ENCODE data around the gene NUP98.

NUP98 gene

GRCh38 chr11:3641191-3641590 lies 156.2 kb downstream of the NUP98 start:
- no peak for DNase-seq (ENCODE audit: low spot score)

GRCh38 chr11:3639841-3640240 lies 157.5 kb downstream of the NUP98 start:
- no peak for DNase-seq (ENCODE audit: low spot score)

DNA sequence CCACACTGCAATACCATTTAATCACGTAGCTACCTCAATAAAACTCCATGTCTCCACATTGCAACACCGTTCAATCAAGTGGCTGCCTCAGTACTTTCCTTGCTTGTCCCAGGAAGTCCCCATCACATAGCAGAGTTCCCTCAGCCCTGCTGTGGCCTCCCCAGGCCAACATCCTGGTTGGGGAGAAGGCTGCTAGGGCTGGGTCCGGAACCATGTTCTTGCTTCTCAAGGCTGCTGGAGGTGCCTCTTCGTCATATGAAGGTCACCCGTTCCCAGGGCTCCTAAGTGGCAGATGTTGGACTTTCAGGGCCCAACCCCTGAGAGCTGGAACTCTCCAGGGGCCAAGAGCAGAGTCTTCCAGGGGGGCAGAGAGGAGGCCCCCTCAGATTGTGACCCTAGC lies 158.8 kb downstream of the NUP98 start:
- DNase-seq (ENCODE audit: low spot score), result no peak

- DNase-seq (ENCODE audit: low spot score), result no peak
Measured at GRCh38 chr11:3637201-3637600, 160.2 kb downstream of the NUP98 start.

DNA sequence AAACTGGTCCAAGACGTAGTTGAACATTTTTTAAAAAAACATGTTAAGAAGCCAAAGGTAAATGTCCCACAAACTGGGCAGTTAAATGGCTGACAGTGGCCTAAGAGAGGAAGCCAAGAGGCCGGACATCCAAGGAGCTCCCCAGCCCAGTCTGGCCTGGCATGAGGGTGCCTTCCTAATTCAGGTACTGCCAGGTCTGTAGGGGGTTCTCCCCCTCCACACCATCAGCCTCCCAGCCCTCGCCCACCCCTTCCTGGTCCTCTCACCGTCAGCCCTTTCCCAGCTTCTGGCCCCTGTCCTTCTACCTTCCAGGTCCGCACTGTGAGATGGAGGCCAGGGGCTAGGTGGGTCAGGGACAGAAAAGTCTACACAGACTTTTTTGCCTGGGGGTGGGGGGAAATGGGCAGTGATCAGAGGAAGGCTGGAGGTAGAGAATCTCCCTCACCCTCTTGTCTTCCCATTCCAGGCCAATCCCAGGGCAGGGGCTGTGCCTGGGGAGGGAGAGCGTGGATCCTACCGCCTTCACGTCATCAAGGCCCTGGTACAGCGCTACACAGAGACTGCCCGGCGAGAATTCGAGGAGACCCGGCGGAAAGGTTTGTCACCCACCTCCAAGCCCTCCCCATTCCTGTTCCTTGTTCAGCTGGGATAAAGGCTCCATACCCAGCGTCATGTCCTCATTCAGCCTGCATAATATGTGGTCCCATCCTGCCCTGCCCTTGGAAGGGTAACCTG lies 161.5 kb downstream of the NUP98 start:
- no peak for DNase-seq (ENCODE audit: low spot score)

- DNase-seq (ENCODE audit: low spot score), result no peak
Measured at GRCh38 chr11:3632070-3632660, 165.2 kb downstream of the NUP98 start.

GRCh38 chr11:3631331-3631730 lies 166.0 kb downstream of the NUP98 start:
- no peak for DNase-seq (ENCODE audit: low spot score)

- DNase-seq (ENCODE audit: low spot score), result no peak
Measured at GRCh38 chr11:3627291-3627690, 170.1 kb downstream of the NUP98 start.

DNA sequence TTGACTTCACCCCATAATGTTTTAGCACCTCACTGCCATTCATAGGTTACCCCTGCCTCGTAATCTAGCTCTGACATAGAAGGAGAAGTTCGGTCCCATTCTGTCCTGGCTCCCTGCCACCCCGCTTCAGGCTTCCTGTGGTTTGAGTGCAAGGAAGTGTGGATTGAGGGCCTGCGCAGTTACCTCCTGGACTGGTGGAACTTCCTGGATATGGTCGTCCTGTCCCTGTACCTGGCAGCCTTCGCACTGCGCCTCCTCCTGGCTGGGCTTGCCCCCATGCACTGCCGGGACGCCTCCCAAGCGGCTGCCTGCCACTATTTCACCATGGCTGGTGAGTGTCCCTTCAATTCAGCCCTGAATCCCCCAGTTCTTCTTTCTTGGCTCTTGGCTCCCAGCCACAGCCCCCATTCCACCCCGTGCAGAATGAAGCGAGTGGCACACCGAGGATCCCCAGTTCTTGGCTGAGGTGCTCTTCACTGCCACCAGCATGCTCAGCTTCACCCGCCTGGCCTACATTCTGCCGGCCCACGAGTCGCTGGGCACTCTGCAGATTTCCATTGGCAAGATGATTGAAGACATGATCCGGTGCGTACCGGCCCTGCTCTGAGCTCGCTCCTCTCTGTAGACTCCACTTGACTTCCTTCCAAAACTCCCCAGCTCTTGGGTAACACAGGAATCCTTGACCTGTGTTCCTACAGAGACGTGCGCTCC lies 170.9 kb downstream of the NUP98 start:
- DNase-seq (ENCODE audit: low spot score), result no peak
